GM19193 (cell line): ENCODE results near the gene SLC35F3.
A peak's percentile ranks its signal among the peaks of the same experiment; 100 is the strongest.

Source experiments
- POLR2A ChIP-seq: IDR thresholded peaks from 4 replicates; pipeline ENCODE4 v1.6.1; 2011; ENCODE audit not compliant: insufficient read depth, insufficient read length; ENCODE audit errors: extremely low read depth

The SLC35F3 gene

DNA sequence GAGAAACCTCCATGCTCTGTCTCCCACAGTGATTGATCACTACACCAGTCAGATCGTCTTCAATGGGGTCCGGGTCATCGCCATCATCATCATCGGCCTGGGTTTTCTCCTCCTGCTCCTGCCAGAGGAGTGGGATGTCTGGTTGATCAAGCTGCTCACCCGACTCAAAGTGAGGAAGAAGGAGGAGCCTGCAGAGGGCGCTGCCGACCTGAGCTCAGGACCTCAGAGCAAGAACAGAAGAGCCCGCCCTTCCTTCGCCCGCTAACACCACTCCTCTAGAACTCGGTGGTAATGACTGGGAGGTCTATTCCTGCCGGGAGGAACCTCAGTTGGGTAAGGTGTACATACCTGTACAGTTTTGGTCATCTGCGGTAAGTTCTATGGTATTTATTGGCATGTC, 418.5 kb downstream of the SLC35F3 start:
- no peak for TF ChIP-seq POLR2A

DNA sequence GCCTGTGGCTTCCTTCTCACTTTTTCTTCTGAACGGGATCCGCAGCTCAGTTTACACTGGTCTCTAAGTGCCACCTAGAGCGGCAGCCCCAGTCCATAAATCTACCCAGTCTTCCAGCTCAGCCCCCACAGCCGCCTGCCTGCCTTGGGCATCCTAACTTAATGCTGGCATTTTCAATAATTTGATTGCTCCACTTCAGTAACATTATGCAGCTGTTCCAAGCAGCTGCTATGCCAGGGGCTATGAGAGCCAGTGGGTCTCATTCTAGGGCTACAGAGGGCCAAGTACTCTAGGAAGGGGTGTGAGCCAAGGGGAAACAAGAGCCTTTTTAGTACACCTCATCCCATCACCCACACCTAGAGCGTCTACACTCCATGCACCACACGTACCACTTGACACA, 420.3 kb downstream of the SLC35F3 start:
- TF ChIP-seq POLR2A: no peak

DNA sequence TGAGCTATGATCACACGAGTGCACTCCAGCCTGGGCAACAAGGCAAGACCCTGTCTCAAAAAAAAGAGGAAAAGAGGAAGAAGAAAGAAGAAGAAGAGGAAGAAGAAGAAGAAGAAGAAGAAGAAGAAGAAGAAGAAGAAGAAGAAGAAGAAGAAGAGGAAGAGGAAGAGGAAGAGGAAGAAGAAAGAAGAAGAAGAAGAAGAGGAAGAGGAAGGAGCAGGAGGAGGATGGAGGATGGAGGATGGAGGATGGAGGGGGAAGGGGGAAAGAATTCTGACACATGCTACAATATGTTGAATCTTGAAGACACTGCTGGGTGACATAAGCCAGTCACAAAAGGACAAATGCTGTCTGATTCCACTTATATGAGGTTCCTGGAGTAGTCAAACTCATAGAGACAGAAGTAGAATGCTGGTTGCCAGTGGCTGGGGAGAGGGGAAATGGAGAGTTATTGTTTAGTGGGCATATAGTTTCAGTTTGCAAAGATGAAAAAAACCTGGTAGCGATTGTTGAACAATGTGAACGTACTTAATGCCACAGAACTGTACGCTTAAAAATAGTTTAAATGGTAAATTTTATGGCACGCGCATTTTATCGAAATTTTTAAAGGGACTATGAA, 421.5 kb downstream of the SLC35F3 start:
- TF ChIP-seq POLR2A: no peak

DNA sequence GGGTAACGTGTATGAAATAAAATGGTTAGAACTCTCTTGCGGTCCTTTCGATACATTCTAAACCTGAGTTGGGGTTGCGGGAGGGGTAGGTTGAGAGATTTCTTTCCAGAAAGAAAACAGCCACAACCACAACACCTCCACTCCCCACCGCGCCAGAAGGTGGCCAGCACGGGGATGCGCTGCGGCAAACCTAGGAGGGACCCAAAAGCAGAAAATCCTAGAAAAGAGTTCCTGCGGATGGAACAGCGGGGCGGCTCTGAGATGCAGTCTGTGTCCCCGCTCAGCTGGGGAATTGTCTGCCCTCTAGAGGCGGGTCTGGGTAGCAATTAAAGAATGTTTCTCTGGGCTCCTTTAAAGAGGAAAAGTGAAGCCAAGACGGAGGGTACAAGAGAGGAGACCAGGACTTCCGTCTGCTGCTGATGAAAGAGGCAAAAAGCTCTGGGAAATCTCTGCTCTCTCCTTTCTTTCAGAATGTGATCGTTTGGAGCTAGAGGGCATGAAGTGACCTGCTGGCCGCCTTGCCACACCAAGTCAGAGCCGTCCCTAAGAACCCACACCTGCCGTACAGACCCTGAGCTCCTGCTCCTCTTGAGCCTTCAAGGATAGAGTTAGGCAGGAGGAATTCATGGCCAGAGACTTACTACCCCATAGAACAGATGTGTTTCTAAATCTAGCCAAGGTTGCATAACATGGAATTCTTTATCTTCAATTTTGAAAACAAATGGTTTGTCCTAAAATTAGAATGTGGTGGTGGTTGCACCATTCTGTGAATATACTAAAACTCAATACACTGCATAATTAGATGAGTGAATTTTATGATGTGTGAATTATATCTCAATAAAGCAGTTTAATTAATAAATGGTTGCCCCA, 422.3 kb downstream of the SLC35F3 start:
- TF ChIP-seq POLR2A: no peak

DNA sequence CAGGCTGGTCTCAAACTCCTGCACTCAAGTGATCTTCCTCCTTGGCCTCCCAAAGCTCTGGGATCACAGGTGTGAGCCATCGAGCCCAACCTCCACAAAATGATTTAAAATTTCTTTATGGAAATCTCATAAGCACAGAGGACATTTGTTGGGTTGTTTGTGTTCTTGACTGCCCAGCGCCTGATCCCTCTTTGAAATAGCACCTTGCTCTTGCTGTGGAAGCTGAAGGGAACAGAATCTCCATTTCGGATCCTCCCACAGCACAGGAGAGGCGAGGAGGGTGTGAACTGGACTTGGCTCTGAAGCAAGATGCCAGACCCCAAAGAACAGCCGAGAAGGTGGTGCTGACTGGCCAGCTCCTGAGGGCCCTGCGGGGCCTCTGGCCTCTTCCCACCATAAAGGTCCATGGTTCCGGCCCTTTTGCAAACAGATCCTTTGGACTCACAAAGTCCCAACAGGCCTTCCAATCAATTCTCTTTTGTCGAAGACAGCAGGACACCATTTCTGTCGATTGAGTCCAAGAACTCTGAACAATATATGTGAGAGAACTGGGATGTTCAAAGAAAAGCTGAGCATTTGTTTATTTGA, 423.2 kb downstream of the SLC35F3 start:
- TF ChIP-seq POLR2A: no peak

DNA sequence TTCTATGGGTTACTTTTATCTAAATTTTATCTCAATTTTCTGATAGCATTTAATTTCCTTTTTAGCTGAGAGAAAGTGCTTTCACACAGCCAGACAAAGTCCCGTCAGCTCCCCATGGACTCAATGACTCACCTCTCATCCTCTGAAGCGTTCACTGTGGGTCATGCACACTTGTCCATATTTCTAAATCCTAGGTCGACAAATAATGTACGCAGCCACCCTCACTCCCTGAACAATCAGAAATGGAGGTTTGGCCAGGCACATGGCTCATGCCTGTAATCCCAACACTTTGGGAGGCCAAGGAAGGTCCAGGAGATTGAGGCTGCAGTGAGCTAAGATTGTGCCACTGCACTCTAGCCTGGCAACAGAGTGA, 426.4 kb downstream of the SLC35F3 start:
- no peak for TF ChIP-seq POLR2A

DNA sequence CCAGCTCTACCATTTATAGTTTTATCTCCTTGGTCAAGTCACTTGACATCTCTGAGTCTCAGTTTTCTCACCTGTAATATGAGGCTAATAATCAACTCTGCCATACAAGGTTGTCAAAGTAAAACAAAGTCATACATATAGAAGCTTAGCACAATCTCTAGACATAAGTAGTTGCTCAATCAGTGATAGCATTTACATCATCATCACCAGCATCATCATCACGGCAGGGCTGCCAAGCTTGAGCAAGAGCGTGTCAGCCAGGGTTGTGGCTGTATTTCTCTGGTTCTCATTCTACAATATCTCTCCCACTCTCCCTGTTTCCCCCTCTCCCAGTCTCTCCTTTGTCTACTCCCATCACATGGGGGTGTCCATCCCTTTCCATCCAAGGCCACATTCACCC, 427.0 kb downstream of the SLC35F3 start:
- TF ChIP-seq POLR2A: no peak

DNA sequence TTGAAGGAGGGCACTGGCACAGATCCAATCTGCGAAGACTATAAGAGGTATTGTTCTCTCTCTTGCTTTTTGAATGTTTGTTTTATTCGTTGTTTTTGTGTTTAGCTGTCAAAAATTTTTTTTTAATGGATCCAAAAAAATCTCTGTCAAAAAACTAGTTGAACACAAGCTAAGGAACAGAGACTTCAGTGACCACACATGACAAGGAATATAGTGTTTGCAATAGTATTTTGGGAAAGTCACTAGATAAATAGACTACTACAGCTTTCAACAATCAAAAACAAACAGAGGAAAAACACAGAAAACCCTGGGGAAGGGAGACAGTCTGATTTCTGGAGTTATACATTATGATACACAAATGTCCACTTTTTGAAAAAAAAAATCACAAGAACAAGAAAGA, 431.9 kb downstream of the SLC35F3 start:
- TF ChIP-seq POLR2A: no peak

DNA sequence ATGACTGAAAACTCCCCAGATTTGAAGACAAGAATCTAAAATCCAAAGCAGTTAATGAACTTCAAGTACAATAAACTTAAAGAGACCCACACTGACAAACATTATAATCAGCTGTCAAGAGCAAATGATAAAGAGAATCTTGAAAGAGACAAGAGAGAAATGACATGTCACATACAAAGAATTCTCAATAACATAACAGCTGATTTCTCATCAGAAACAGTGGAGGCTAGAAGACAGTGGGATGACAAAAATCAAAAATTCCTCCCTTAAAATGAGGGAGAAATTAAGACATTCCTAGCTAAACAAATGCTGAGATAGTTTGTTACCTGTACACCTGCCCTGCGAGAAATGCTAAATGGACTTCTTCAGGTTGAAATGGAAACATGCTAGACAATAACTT, 432.8 kb downstream of the SLC35F3 start:
- TF ChIP-seq POLR2A: no peak

DNA sequence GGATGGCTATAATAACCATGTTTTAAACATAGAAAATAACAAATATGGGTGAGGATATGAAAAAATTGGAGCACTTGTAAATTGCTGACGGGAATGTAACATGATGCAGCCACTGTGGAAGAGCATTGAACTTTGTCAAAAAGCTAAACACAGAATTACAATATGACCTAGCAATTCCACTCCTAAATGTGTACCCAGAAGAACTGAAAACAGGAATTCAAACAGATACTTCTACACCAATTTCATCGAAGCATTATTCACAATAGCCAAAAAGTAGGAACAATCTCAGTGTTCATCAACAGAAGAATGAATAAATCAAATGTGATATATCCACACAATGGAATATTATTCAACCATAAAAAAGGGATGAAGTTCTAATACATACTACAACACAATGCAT, 436.1 kb downstream of the SLC35F3 start:
- no peak for TF ChIP-seq POLR2A

DNA sequence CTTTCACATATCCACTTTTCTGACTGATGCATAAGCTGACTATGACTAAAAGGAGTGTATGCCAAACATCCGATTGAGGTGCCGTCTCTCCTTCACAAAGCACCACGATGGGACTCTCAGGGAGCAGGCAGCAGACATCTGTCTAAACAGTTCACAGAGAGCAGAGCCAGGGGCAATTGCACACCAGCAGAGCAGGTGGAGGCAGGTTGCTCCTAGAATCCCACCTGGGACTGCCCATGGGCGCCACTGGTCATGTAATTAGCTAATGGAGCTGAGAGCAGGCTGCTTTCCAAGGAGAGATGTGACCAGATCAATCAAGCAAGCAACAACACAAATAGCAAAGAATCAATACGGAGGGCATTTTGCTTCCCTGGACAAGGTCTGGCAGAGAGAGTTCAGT, 438.3 kb downstream of the SLC35F3 start:
- no peak for TF ChIP-seq POLR2A

DNA sequence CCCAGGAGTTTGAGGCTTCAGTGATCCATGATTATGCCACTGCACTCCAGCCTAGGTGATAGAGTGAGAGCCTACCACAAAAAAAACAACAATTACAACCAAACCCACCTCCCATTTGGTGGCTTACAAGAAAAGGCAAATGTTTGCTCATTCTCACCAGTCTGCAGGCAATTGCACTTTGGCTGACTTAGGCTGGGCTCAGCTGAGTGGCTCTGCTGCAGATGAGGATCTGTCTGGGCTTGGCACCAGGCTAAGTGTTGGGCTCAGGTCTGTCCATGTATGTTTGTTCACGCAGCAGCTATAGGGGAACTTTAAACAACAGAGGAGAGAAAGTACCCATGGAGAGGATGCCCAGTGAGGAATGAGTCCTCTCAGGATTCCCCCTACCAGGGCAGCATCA, 440.8 kb downstream of the SLC35F3 start:
- no peak for TF ChIP-seq POLR2A

DNA sequence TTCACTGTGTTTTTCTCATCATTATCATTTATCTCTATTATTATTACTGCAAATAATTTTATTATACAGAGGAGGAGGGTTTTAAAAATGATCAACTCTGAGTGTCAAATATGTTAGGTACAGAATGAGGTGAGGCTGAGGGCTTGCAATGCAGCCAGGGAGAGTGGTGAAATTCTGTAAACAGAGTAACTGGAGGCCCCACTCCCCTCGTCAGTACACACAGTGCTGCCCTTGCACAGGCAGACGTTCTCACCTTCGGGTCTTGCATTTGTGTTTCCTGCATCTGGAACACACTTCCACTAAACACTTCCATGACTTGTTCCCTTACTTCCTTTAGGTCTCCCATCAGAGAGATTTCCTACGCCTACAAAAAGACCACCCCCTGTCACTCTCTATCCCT, 444.5 kb downstream of the SLC35F3 start:
- no peak for TF ChIP-seq POLR2A

DNA sequence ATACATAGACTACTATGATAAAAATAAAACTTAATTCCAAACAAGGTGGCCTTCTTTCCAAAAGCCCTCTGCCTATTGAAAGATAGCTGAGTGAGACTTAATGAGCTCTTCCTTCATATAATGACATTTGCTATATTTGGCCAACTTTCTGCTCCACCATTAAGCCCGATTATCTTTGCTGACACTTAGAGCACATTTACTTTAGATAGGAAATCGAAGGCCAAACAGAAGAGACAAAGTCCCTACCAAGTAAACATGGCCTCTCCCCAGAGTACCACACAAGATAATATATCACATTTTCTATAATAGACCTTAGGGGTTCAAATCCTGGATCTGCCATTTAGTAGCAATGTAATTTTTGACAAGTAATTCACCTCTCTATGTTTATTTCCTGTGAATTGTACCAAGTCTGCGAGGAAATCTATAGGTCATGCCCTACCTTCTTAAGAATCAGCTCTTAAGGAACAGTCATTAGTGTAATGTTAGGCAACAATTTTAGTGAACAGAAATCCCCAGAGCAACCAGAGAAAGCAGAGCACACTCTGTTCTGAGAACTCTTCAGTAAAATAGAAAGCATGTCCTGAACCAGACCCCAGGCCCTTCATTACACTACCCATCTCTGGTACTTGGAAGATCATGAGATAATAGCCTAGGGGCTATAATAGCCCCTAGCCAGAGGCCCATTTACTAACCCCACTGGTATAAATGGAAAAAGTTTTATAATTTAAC, 451.5 kb downstream of the SLC35F3 start:
- no peak for TF ChIP-seq POLR2A

DNA sequence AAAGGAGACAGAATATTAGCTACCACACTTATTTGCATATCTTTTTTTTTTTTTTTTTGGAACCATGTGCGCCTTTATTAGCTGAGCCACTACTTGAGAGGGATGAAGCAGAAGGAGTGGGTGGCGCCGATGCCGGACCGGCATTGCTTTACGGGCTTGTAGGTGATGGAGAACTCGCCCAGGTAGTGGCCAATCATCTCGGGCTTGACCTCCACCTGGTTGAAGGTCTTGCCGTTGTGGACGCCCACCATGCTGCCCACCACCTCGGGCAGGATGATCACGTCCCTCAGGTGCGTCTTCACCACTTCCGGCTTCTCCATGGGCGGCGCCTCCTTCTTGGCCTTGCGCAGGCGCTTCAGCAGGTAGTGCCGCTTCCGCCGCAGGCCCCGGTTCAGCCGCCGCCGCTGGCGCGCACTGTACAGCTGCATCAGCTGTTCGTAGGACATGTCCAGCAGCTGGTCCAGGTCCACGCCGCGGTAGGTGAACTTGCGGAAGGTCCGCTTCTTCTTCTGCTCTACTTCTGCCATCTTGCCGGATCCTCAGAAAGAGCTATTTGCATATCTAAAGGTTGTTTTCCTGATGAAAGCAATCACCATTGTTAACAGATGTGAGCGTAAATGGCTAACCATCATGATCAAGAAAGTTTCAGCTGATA, 452.3 kb downstream of the SLC35F3 start:
- peak; percentile 78 for TF ChIP-seq POLR2A

DNA sequence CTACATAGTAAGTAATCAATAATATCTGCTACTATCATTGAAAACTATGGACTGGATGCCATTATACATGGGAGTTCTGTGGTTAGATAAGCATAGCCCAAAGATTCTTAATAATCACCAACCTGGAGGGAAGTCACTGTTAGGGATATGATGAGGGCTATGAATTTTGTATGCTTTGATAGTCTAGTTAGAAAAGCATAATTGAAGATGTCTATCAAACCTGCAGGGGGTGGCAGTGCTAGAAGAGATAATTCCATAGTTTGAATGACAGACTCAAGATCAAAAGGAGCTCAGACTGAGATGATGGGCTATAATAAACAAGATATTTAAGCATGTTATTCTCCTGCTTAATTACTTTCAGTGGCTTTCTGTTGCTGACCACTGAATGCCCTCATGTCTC, 453.4 kb downstream of the SLC35F3 start:
- TF ChIP-seq POLR2A: no peak

DNA sequence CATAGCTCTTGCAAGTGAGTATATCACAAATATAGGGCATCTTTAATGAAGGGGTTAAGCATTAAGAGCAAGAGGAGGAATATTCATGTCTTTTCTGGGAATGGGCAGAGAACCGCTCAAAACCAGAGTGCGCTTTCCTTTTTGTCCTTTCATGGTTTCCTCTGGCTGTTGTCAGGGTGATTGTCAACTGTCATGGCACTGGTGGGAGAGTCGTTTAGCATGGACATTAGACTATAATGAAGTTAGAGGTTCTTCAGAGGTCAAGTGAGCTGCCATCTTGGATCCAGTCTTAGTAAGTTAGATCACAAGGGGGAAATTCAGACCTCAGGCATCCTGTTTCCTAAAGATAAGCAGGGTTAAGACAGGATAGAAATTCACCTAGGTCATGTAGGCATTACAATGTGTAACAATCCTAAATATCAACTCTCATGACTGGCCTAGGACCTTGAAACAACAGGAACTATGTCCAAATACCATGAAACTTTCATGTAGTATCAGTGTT, 456.7 kb downstream of the SLC35F3 start:
- no peak for TF ChIP-seq POLR2A
